Measurements from ENCODE around the gene METTL2B. TPM values are rescaled to one million over a fixed set of nuclear protein-coding genes. Genes with fewer than 3 reads are reported as not detected.
"Not testable (repeated sequence)": the region's sequence is repeated elsewhere in the genome, so short reads cannot be mapped to it uniquely, and the experiment has no call there.

The METTL2B gene
- total and polyA plus RNA-seq, 2 donors (not counting 1 experiment from before 2014, with no cell fraction given) = 8.9 to 22.7 TPM

DNA sequence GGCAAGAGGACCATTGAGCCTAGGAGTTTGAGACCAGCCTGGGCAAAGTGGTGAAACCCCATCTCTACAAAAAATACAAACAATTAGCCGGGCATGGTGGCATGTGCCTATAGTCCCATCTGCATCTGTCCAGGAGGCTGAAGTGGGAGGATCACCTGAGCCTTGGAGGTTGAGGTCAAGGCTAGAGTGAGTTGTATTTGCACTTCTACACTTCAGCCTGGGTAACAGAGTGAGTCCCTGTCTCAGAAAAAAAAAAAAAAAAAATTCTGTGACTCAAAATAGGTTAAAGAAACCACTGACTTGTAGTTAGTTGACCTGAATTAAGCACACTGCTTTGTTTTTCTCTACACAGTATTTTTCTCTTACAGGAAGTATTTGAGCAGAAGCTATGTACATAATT is 74.4 kb downstream of the METTL2B start:
- CTCF ChIA-PET = no interaction called here
- peaks cover 8% of the 10 kb centered on the region for H3K4me1 Mint-ChIP-seq
- Histone ChIP-seq H2AFZ (ENCODE audit: insufficient read depth, low read depth, low read length, poor library complexity, severe bottlenecking) (no peak overlapping the region), H3K79me2 (ENCODE audit: control insufficient read depth, insufficient read depth, low read length) (peaks cover 72% of the 10 kb centered on the region), H3K4me2 (replicated peaks; ENCODE audit: low read depth, low read length, poor library complexity, severe bottlenecking) (no peak overlapping the region), H3K4me1 (ENCODE audit: control insufficient read depth in 2 of 2, insufficient read depth in 2 of 2, low read length in 2 of 2) (no peaks in the 10 kb centered on the region), H3K36me3 (replicated peaks in 1 of 2; ENCODE audit: control extremely low read depth in 1 of 2, control insufficient read depth in 1 of 2, extremely low read depth in 1 of 2, insufficient read depth in 2 of 2, low read length in 1 of 2) (peaks cover 2 to 12% of the 10 kb centered on the region in 2 experiments), H4K20me1 (ENCODE audit: control insufficient read depth, insufficient read depth, low read length, poor library complexity, severe bottlenecking) (peaks cover 34% of the 10 kb centered on the region), H3K27me3 (replicated peaks in 1 of 4; ENCODE audit: control extremely low read depth in 1 of 4, control insufficient read depth in 3 of 4, insufficient read depth in 4 of 4, low read length in 3 of 4) (no peaks in the 10 kb centered on the region), H3K9me3 (ENCODE audit: control extremely low read depth in 1 of 3, control insufficient read depth in 2 of 3, insufficient read depth in 1 of 3, low read length in 2 of 3) (no peaks in the 10 kb centered on the region), H3K27ac (ENCODE audit: low read length in 2 of 2) (no peak overlapping the region), H3K4me3 (ENCODE audit: control extremely low read depth in 1 of 5, extremely low read depth in 1 of 5, insufficient read depth in 1 of 5, low read depth in 2 of 5, low read length in 4 of 5) (no peak overlapping the region), H3K9ac (ENCODE audit: low read length) (no peak overlapping the region)
- no peaks in the 10 kb centered on the region for H3K9me3 Mint-ChIP-seq (ENCODE audit: insufficient read depth)
- POLR2A ChIA-PET = no interaction called here
- no peak overlapping the region for H3K27ac Mint-ChIP-seq
- no peak for TF ChIP-seq EZH2 (IDR thresholded peaks at IDR 0.05; ENCODE audit: borderline replicate concordance, insufficient read depth, low read depth, low read length, poor library complexity, severe bottlenecking)
- TF ChIP-seq, protein P1, sequence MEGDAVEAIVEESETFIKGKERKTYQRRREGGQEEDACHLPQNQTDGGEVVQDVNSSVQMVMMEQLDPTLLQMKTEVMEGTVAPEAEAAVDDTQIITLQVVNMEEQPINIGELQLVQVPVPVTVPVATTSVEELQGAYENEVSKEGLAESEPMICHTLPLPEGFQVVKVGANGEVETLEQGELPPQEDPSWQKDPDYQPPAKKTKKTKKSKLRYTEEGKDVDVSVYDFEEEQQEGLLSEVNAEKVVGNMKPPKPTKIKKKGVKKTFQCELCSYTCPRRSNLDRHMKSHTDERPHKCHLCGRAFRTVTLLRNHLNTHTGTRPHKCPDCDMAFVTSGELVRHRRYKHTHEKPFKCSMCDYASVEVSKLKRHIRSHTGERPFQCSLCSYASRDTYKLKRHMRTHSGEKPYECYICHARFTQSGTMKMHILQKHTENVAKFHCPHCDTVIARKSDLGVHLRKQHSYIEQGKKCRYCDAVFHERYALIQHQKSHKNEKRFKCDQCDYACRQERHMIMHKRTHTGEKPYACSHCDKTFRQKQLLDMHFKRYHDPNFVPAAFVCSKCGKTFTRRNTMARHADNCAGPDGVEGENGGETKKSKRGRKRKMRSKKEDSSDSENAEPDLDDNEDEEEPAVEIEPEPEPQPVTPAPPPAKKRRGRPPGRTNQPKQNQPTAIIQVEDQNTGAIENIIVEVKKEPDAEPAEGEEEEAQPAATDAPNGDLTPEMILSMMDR (IDR thresholded peaks at IDR 0.05) = no peak
- no peaks in the 10 kb centered on the region for H3K27me3 Mint-ChIP-seq
- WGBS (ENCODE audit: insufficient coverage) = no CpG with 5 or more reads among the region's 1 CpG
- intact Hi-C loops (cut with micrococcal nuclease) = no loop called here
- ATAC-seq (ENCODE audit: low read depth) (no peak), DNase-seq (no peak)
- H3K4me3 Mint-ChIP-seq = no peak overlapping the region

DNA sequence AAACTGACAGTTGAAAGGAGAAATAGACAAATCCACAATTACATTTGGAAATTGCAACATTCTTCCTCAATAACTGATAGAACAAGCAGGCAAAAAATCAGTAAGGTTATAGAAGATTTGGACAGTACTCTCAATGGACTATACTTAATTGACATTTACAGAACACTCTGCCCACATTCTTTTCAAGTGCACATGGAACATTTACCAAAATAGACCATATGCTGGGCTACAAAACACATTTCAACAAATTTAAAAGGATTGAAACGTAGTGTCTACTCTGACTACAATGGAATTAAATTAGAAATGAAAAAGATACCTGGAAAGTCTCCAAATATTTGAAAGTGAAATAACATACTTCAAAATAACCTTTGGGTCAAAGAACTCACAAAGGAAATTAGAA is 77.8 kb downstream of the METTL2B start:
- H3K4me1 Mint-ChIP-seq; DNase-seq; H3K9me3 ChIP-seq (ENCODE audit: control extremely low read depth in 1 of 3, control insufficient read depth in 2 of 3, insufficient read depth in 1 of 3, low read length in 2 of 3); H3K4me2 ChIP-seq (replicated peaks; ENCODE audit: low read depth, low read length, poor library complexity, severe bottlenecking); H3K27me3 Mint-ChIP-seq; H3K4me1 ChIP-seq (ENCODE audit: control insufficient read depth in 2 of 2, insufficient read depth in 2 of 2, low read length in 2 of 2); H3K36me3 ChIP-seq (replicated peaks in 1 of 2; ENCODE audit: control extremely low read depth in 1 of 2, control insufficient read depth in 1 of 2, extremely low read depth in 1 of 2, insufficient read depth in 2 of 2, low read length in 1 of 2); POLR2A ChIA-PET; H3K9ac ChIP-seq (ENCODE audit: low read length); H3K9me3 Mint-ChIP-seq (ENCODE audit: insufficient read depth); ATAC-seq (ENCODE audit: low read depth); H2AFZ ChIP-seq (ENCODE audit: insufficient read depth, low read depth, low read length, poor library complexity, severe bottlenecking); H3K4me3 ChIP-seq (ENCODE audit: control extremely low read depth in 1 of 5, extremely low read depth in 1 of 5, insufficient read depth in 1 of 5, low read depth in 2 of 5, low read length in 4 of 5); CTCF ChIA-PET; H3K27ac Mint-ChIP-seq; H3K4me3 Mint-ChIP-seq; H3K27ac ChIP-seq (ENCODE audit: low read length in 2 of 2); H3K27me3 ChIP-seq (replicated peaks in 1 of 4; ENCODE audit: control extremely low read depth in 1 of 4, control insufficient read depth in 3 of 4, insufficient read depth in 4 of 4, low read length in 3 of 4); intact Hi-C loops (cut with micrococcal nuclease): not testable (repeated sequence)
- Histone ChIP-seq H3K79me2 (ENCODE audit: control insufficient read depth, insufficient read depth, low read length) (peaks cover 55% of the 10 kb centered on the region), H4K20me1 (ENCODE audit: control insufficient read depth, insufficient read depth, low read length, poor library complexity, severe bottlenecking) (peaks cover 13% of the 10 kb centered on the region)
- no CpG with 5 or more reads among the region's 1 CpG for WGBS (ENCODE audit: insufficient coverage)

Small RNA genes within 50 kb of the gene (small RNA-seq; reads per million reads assigned to genes)
- not detected for gene AC010655.1 (ENCODE audit: insufficient read length, low read depth, low replicate concordance)
- gene AC010655.2 (ENCODE audit: insufficient read length, low read depth, low replicate concordance) = not detected
- not detected for gene RF00017 (ENCODE audit: insufficient read length, low read depth, low replicate concordance)
- not detected for gene RNU7-54P (ENCODE audit: insufficient read length, low read depth, low replicate concordance)

Other genes with a start within 250 kb of the METTL2B start
- gene LEP, start 235.5 kb upstream of the METTL2B start, total RNA-seq = not detected in 2 replicates
- not detected in 2 replicates for gene LEP, start 235.5 kb upstream of the METTL2B start, polyA plus RNA-seq
- 46.2 and 52.8 TPM in 2 replicates for gene RBM28, start 132.8 kb upstream of the METTL2B start, total RNA-seq
- gene RBM28, start 132.8 kb upstream of the METTL2B start, polyA plus RNA-seq = 10.7 and 14.2 TPM in 2 replicates
- gene PRRT4, start 115.1 kb upstream of the METTL2B start, total RNA-seq = 0.20 TPM in 1 of 2 replicates, not detected in the other
- 0.04 TPM in 1 of 2 replicates, not detected in the other for gene PRRT4, start 115.1 kb upstream of the METTL2B start, polyA plus RNA-seq
- 52.3 and 54.9 TPM in 2 replicates for gene IMPDH1, start 66.8 kb upstream of the METTL2B start, total RNA-seq
- gene IMPDH1, start 66.8 kb upstream of the METTL2B start, polyA plus RNA-seq = 78.6 and 90.6 TPM in 2 replicates
- gene HILPDA, start 20.9 kb upstream of the METTL2B start, total RNA-seq = 10.1 and 10.7 TPM in 2 replicates
- gene HILPDA, start 20.9 kb upstream of the METTL2B start, polyA plus RNA-seq = 6.5 and 8.6 TPM in 2 replicates
- 2.2 and 2.4 TPM in 2 replicates for gene GARIN1A, start 195.5 kb downstream of the METTL2B start, total RNA-seq
- 0.70 and 0.91 TPM in 2 replicates for gene GARIN1A, start 195.5 kb downstream of the METTL2B start, polyA plus RNA-seq

Data from B cell (primary cell).